Body of pancreas (tissue), 4 donors: ENCODE results near the gene RIN3. TPM values are rescaled to one million over a fixed set of nuclear protein-coding genes. Genes with fewer than 3 reads are reported as not detected.

ENCODE experiments used
- ATAC-seq: fragments of 150-250 bp; one replicate; pipeline ENCODE4 v1.9.1; 2016
- DNase-seq, 4 donors: peaks; one replicate each; pipeline ENCODE4 v3.0.0-alpha.2; 2019
- H3K27ac ChIP-seq, 4 donors: fragments of 200-600 bp; sonication (generic); 1 replicate in 3 of 4; 2 replicates in 1 of 4; pipeline versions ENCODE4 v1.5.1 to v1.6.1; 2016 to 2019; ENCODE audit warnings: mild to moderate bottlenecking in 1 of 4, mixed read lengths in 1 of 4, moderate library complexity in 1 of 4
- H3K27me3 ChIP-seq, 2 donors: fragments of 200-600 bp; sonication (generic); one replicate each; pipeline ENCODE4 v1.6.0; 2016; ENCODE audit warnings: mild to moderate bottlenecking in 1 of 2
- H3K36me3 ChIP-seq, 2 donors: fragments of 200-600 bp; sonication (generic); replicated peaks in 1 of 2; 2 replicates each; pipeline ENCODE4 v1.5.1; 2016; ENCODE audit warnings: low read depth in 2 of 2; ENCODE audit not compliant: insufficient read depth in 1 of 2
- H3K4me1 ChIP-seq: fragments of 200-600 bp; sonication (generic); one replicate; pipeline ENCODE4 v1.6.0; 2016
- H3K4me3 ChIP-seq, 2 donors: fragments of 200-600 bp; sonication (generic); 1 replicate in 1 of 2; 2 replicates in 1 of 2; pipeline ENCODE4 v1.5.1; 2016 to 2019
- H3K9me3 ChIP-seq, 3 donors: fragments of 200-600 bp; sonication (generic); 1 replicate in 2 of 3; 2 replicates in 1 of 3; pipeline ENCODE4 v1.5.1; 2016
- POLR2A ChIP-seq, 3 donors: fragments of 450-650 bp; IDR thresholded peaks; one replicate each; pipeline ENCODE4 v1.6.1; 2016; ENCODE audit warnings: antibody characterized with exemption in 3 of 3, mild to moderate bottlenecking in 2 of 3
- WGBS, 2 donors: methylation state at CpG; one replicate each; pipeline ENCODE4 v1.1.5; 2017; 5-methylcytosine and 5-hydroxymethylcytosine counted together
- intact Hi-C: fragments of 100-400 bp; cut with DNase I; formaldehyde crosslinking; loops from one replicate; pipeline ENCODE4 v1.15.1; 2023
- total RNA-seq, 2 donors: library from RNA; depleted of rRNA; stranded (reverse); fragments of >200 nt; gene quantifications; one replicate each; pipeline ENCODE4 v1.1.0, GENCODE V29; 2016
- TF ChIP-seq, protein P1 (sequence below), 7 experiments: fragments of 450-650 bp in 4 of 7; fragments of 200-600 bp in 3 of 7; sonication (generic) in 3 of 7; IDR thresholded peaks; one replicate each; pipeline ENCODE4 v1.5.1; 2016 to 2019; ENCODE audit warnings: antibody characterized with exemption in 7 of 7

Gene RIN3
- total RNA-seq, 2 donors from 2014 or later, result 2.6 to 3.3 TPM

DNA sequence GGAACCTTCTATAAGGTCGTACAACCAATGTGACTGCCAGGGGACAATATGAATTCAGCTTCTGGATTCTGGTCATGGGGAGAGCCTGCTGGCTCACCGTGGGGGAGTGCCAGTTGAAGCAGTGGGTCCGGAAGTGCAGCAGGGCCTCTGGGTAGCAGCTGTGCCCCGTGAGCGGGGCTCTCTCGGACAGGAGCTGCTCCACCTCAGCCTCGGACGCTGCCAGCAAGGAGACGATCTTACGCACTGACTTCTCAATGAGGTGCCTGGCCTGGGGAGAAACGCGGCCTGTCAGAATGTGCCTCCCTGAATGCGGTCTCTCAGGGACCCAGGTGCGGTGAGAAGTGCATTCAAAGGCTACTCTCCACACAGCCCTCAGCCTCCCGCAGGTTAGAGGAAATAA lies 192.8 kb downstream of the RIN3 start:
- 91 to 97% methylated on average over 6 to 15 of the region's 15 CpGs for WGBS, 2 donors
- no peak for TF ChIP-seq POLR2A (IDR thresholded peaks at IDR 0.05)
- TF ChIP-seq, protein P1, sequence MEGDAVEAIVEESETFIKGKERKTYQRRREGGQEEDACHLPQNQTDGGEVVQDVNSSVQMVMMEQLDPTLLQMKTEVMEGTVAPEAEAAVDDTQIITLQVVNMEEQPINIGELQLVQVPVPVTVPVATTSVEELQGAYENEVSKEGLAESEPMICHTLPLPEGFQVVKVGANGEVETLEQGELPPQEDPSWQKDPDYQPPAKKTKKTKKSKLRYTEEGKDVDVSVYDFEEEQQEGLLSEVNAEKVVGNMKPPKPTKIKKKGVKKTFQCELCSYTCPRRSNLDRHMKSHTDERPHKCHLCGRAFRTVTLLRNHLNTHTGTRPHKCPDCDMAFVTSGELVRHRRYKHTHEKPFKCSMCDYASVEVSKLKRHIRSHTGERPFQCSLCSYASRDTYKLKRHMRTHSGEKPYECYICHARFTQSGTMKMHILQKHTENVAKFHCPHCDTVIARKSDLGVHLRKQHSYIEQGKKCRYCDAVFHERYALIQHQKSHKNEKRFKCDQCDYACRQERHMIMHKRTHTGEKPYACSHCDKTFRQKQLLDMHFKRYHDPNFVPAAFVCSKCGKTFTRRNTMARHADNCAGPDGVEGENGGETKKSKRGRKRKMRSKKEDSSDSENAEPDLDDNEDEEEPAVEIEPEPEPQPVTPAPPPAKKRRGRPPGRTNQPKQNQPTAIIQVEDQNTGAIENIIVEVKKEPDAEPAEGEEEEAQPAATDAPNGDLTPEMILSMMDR (IDR thresholded peaks at IDR 0.05), result no peak
- intact Hi-C loops, result no loop called here
- Histone ChIP-seq H3K9me3 (no peaks in the 10 kb centered on the region), H3K4me3 (no peak overlapping the region), H3K27me3 (no peaks in the 10 kb centered on the region), H3K27ac (no peak overlapping the region), H3K4me1 (no peaks in the 10 kb centered on the region), H3K36me3 (peaks cover 0 to 4% of the 10 kb centered on the region in 2 donors)
- DNase-seq (no peak), ATAC-seq (no peak)

DNA sequence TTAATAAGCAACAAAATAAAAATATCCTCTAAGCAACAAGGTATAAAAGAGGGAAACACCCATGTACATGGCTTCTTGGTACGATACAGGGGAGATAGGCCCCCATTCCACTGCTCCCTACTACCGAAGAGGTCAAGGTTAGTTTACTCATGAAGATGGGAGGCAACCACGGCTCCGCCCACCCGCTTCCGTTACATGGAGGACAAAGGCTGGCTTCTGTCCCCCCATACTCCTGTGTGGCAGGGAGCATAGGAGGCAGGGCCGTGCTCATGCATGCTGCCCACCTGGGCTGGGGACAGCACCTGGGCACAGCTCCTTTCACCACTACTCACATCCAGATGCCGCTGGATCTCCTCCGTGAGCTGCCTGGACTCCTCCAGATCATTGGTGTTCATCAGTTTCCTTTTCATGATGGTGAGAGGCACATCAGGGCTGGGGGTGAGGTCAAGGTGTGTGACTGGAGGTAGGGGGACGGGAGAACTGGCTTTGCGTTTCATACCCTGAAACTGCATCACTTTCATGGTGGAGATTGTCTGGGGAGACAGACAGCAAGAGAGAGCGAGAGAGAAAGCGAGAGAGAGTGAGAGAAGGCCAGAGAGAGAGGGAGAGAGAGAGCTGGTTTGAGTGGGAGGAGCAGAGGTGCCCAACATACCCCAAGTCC lies 195.9 kb downstream of the RIN3 start:
- H3K9me3 ChIP-seq, result no peaks in the 10 kb centered on the region
- WGBS, 2 donors, result 83 to 87% methylated on average over 12 to 13 of the region's 13 CpGs
- no peaks in the 10 kb centered on the region for H3K27me3 ChIP-seq
- H3K4me1 ChIP-seq, result no peaks in the 10 kb centered on the region
- ATAC-seq (no peak), DNase-seq (no peak)
- intact Hi-C loops, result no loop called here
- no peak for TF ChIP-seq POLR2A (IDR thresholded peaks at IDR 0.05)
- TF ChIP-seq, protein P1 (IDR thresholded peaks at IDR 0.05), result no peak
- H3K36me3 ChIP-seq, result peaks cover 0 to 4% of the 10 kb centered on the region in 2 donors
- H3K4me3 ChIP-seq, result no peak overlapping the region
- no peak overlapping the region for H3K27ac ChIP-seq

DNA sequence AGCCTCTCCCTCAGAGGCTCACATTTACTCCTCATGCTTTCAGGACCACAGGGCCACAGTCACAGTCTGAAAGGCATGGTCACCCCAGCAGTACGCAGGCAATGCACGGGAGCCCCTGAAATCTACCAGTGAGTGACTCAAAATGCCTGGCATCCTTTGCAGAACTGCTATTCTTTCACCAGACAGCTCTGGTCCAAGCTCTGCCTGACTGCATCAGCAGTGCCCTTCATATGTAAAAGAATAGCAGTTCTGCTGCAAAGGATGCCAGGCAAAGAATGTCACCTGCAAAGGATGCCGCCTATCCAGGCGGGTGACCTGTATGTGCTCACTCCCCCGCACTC lies 196.4 kb downstream of the RIN3 start:
- no peak overlapping the region for H3K27ac ChIP-seq
- DNase-seq (no peak), ATAC-seq (no peak)
- no peak overlapping the region for H3K4me3 ChIP-seq
- 93 to 100% methylated on average over 1 to 5 of the region's 5 CpGs for WGBS, 2 donors
- peaks cover 0 to 4% of the 10 kb centered on the region in 2 donors for H3K36me3 ChIP-seq
- H3K9me3 ChIP-seq, result no peaks in the 10 kb centered on the region
- no peaks in the 10 kb centered on the region for H3K27me3 ChIP-seq
- intact Hi-C loops, result loop anchor here (5.0 kb wide), 1 partner anchor 72 kb away; no protein-coding TSS in a partner anchor
- no peak for TF ChIP-seq POLR2A (IDR thresholded peaks at IDR 0.05)
- TF ChIP-seq, protein P1 (IDR thresholded peaks at IDR 0.05), result no peak
- H3K4me1 ChIP-seq, result no peaks in the 10 kb centered on the region

DNA sequence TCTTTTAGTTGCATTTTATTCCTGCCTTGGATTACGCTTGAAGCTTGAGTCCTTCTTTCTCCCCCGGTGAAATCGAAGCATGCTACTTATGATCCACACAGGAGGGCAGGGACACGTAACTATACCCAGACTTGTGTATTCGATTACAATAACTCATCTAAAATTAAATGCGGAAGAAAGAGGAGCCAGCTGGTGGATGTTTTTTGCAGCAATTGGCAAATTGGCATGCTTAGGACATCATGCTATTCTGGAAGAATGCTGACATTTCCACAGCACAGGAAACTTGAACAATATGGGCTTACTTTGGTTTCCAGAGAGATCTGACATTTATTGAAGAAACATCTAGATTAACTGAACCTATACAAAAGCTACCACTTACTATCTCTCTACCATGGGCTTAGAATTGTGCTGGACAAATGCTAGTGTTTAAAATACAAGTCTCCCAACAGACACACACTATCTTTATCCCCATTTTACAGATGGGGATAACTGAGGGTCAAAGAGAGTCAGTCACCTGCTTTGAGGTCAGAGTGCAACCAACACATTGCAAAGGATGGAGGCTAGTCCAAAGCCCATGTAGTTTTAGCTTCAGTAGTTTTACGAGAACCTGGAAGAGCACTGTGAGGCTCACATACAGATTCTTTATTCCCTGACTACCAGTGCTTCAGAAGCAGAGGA lies 198.5 kb downstream of the RIN3 start:
- TF ChIP-seq POLR2A (IDR thresholded peaks at IDR 0.05), result no peak
- TF ChIP-seq, protein P1 (IDR thresholded peaks at IDR 0.05), result no peak
- no peak for ATAC-seq
- no peak overlapping the region for H3K27ac ChIP-seq
- WGBS, 2 donors, result 93 to 94% methylated on average over 7 of the region's 7 CpGs
- no peak for DNase-seq
- H3K4me1 ChIP-seq, result no peaks in the 10 kb centered on the region
- peaks cover 0 to 4% of the 10 kb centered on the region in 2 donors for H3K36me3 ChIP-seq
- H3K27me3 ChIP-seq, result no peaks in the 10 kb centered on the region
- H3K9me3 ChIP-seq, result no peaks in the 10 kb centered on the region
- intact Hi-C loops, result loop anchor here (5.0 kb wide), 1 partner anchor 70 kb away; no protein-coding TSS in a partner anchor
- no peak overlapping the region for H3K4me3 ChIP-seq
